Measurements from ENCODE around the gene ZBED3. TPM values are rescaled to one million over a fixed set of nuclear protein-coding genes. Genes with fewer than 3 reads are reported as not detected.
"Not testable (repeated sequence)": the region's sequence is repeated elsewhere in the genome, so short reads cannot be mapped to it uniquely, and the experiment has no call there.

ZBED3 gene
- total RNA-seq, 1 experiment from 2014 or later, result 1.9 TPM

DNA sequence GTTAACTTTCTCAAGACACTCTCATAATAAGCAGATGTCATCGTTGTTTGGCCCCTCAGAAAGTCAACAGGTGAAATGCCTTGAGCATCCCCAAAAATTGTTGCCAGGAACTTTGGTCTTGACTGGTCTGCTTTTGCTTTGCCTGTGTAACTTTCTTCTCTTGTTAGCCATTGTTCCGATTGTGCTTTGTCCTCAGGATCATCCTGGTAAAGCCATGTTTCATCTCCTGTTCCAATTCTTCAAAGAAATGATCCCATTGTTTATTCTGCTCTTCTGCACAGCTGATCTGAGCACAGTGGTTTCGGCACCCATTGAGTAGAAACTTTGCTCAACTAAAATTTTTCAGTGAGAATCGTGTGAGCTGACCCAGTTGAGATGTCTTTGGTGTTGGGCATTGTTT lies 8.1 kb upstream of the ZBED3 start:
- H3K36me3 ChIP-seq (replicated peaks; ENCODE audit: control insufficient read depth, insufficient read depth, low read length), result no peaks in the 10 kb centered on the region
- no peak overlapping the region for H3K4me3 ChIP-seq (ENCODE audit: insufficient read depth, low read depth, low read length)
- DNase-seq, result no peak
- no peaks in the 10 kb centered on the region for H3K27me3 ChIP-seq (ENCODE audit: control insufficient read depth, insufficient read depth, low read length)

DNA sequence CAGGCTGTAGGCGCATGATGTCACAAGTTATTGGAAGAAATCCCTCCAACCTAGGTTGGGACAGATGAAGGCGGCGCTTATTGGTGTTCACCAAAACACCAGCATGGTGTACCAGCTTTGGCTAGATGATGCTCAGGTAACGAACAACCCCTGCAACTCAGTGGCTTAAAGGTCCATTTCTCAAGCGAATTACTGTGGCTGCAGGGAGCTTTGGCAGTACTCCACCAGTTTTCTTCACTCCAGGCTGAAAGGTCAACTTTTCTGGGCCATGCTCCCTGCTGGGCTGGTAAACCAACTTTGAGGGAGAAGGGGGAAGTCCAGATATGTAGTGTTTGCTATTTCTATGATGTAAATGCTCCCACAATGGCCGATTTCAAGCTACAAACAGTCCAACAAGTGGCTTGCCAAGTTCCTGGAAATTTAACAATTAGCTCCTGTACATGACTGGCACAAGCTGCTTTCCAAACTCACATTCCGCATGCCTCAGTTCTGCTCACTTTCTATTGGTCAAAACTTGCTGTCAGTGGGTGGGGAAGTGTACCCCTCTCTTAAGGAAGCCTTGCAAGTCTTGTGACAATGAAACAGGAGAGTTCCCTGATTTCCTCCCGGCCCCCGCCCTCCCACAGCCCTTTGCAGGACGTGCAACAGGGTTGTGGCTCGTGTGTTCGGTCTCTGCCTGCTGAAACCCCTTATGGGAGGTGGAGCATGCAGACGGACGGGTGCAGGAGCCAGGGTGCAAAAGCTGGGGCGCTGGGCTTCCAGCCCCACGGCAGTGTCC lies 588 bp upstream of the ZBED3 start:
- H3K4me3 ChIP-seq (ENCODE audit: insufficient read depth, low read depth, low read length), result peak overlapping the region; percentile 75
- no peaks in the 10 kb centered on the region for H3K27me3 ChIP-seq (ENCODE audit: control insufficient read depth, insufficient read depth, low read length)
- H3K36me3 ChIP-seq (replicated peaks; ENCODE audit: control insufficient read depth, insufficient read depth, low read length), result no peaks in the 10 kb centered on the region
- peak; percentile 19 for DNase-seq

GRCh38 chr5:77086368-77086688 lies 757 bp downstream of the ZBED3 start:
- Histone ChIP-seq H3K27me3 (ENCODE audit: control insufficient read depth, insufficient read depth, low read length) (no peaks in the 10 kb centered on the region), H3K4me3 (ENCODE audit: insufficient read depth, low read depth, low read length) (peak overlapping the region; percentile 75), H3K36me3 (replicated peaks; ENCODE audit: control insufficient read depth, insufficient read depth, low read length) (no peaks in the 10 kb centered on the region)
- DNase-seq, result peak; percentile 81

GRCh38 chr5:77083088-77083487 lies 4.0 kb downstream of the ZBED3 start:
- DNase-seq, result no peak
- Histone ChIP-seq H3K4me3 (ENCODE audit: insufficient read depth, low read depth, low read length) (no peak overlapping the region), H3K27me3 (ENCODE audit: control insufficient read depth, insufficient read depth, low read length) (no peaks in the 10 kb centered on the region), H3K36me3 (replicated peaks; ENCODE audit: control insufficient read depth, insufficient read depth, low read length) (no peaks in the 10 kb centered on the region)

DNA sequence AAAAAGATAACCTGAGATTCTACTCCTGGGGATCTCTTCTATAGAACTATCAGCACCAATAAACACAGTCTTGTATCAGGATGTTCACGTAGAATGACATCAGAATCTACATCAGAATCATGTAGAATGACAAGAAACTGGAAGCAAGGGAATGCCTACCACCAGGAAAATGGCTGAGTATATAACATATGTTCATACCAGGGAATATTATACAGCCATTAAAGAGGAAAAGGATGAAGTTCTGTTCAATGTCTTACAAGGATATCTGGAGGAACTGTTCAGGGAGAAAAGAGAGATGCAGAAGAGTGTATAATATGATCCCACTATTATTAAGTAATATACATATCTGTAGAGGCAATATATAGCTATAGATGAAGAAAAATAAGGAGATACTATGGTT lies 4.8 kb downstream of the ZBED3 start:
- DNase-seq, result no peak
- Histone ChIP-seq H3K36me3 (replicated peaks; ENCODE audit: control insufficient read depth, insufficient read depth, low read length) (no peaks in the 10 kb centered on the region), H3K4me3 (ENCODE audit: insufficient read depth, low read depth, low read length) (no peak overlapping the region), H3K27me3 (ENCODE audit: control insufficient read depth, insufficient read depth, low read length) (no peaks in the 10 kb centered on the region)

DNA sequence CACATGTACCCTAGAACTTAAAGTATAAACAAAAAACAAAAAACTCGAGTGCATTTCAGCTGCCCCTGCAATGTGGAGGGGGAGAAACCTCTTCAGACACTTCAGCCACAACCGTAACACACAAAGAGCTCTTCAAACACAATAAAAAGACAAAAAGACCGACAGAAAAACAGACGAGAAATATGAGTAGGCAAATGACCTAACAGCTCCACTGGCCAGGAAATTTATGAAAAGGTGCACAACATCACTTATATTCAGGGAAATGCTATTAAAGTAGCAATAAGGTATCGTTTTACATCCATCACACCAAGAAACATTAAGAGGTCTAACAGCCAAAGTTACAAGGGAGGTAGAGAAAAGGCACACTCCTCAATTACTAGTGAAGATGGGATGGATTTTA lies 6.2 kb downstream of the ZBED3 start:
- Histone ChIP-seq H3K27me3 (ENCODE audit: control insufficient read depth, insufficient read depth, low read length) (peaks cover 2% of the 10 kb centered on the region; the same call in 1 of the 2 replicates), H3K4me3 (ENCODE audit: insufficient read depth, low read depth, low read length) (no peak overlapping the region), H3K36me3 (replicated peaks; ENCODE audit: control insufficient read depth, insufficient read depth, low read length) (no peaks in the 10 kb centered on the region)
- no peak for DNase-seq

- H3K27me3 ChIP-seq (ENCODE audit: control insufficient read depth, insufficient read depth, low read length); DNase-seq; H3K36me3 ChIP-seq (replicated peaks; ENCODE audit: control insufficient read depth, insufficient read depth, low read length); H3K4me3 ChIP-seq (ENCODE audit: insufficient read depth, low read depth, low read length): not testable (repeated sequence)
Observed at GRCh38 chr5:77080479-77080878, 6.6 kb downstream of the ZBED3 start.

- Histone ChIP-seq H3K36me3 (replicated peaks; ENCODE audit: control insufficient read depth, insufficient read depth, low read length) (no peaks in the 10 kb centered on the region), H3K4me3 (ENCODE audit: insufficient read depth, low read depth, low read length) (peak overlapping the region; percentile 46), H3K27me3 (ENCODE audit: control insufficient read depth, insufficient read depth, low read length) (peaks cover 2% of the 10 kb centered on the region; the same call in 1 of the 2 replicates)
- no peak for DNase-seq
Observed at GRCh38 chr5:77077829-77078176, 9.3 kb downstream of the ZBED3 start.

DNA sequence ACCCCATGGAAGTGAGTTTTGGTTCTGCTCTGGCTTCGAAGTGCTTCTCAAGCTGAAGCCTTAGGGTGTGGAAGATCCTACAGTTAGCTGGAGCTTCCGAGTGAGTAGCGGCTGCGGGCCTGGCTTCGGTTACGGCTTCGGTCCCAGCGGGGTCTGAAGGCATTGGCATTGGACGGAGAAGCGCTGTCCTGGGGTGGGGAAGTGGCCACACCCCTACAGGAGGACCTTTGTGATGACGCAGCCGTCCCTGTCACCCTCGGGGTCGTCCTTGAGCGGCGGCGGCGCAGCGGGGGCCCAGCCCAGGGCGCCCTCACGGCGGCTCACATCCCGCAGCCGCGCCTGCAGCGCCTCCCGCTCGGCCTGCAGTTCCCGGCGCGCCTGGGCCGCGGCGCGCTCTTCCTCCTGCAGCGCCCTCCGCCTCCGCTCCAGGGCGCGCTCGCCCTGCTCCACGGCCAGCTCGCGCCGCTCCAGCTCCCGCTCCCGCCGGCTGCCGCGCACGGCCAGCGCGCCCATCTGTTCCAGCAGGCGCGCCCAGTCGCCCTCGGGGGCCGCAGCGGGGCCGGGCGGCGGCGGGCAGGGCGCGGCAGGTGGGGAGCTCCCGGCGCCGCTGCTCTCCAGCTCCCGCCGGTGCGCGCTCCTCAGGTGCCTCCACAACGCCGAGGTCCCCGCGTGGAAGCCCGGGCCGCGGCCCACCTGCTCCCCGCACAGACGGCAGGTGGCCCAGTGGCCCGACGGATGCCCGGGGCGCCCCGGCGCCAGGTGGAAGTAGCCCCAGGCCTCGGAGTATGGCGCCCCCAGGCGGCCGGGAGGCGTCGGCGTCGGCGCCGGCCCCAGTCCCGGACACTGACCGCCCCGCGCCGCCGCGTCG lies 9.9 kb downstream of the ZBED3 start:
- H3K4me3 ChIP-seq (ENCODE audit: insufficient read depth, low read depth, low read length), result peak overlapping the region; percentile 46
- peak; percentile 95 for DNase-seq
- H3K36me3 ChIP-seq (replicated peaks; ENCODE audit: control insufficient read depth, insufficient read depth, low read length), result no peaks in the 10 kb centered on the region
- H3K27me3 ChIP-seq (ENCODE audit: control insufficient read depth, insufficient read depth, low read length), result peaks cover 2% of the 10 kb centered on the region; the same call in 1 of the 2 replicates

DNA sequence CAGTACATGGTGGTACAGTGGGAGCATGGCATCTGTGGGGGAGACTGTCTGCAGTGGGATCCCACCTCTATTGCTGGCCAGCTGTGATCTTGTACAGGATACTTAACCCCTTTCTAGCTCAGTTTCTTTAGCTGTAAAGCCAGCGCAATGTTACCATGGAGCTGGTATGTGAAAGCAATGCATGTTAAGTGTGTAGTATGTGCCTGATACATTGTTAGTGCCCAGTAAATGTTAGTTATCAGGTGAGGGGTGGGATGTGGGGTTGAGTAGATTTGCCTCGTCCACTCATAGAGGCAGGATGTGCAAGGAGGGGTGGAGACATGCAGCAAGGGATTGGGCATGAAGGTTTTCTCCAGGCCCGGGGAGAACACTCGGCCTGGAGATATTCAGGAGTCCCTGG lies 12.3 kb downstream of the ZBED3 start:
- Histone ChIP-seq H3K36me3 (replicated peaks; ENCODE audit: control insufficient read depth, insufficient read depth, low read length) (no peaks in the 10 kb centered on the region), H3K27me3 (ENCODE audit: control insufficient read depth, insufficient read depth, low read length) (peaks cover 2% of the 10 kb centered on the region; the same call in 1 of the 2 replicates), H3K4me3 (ENCODE audit: insufficient read depth, low read depth, low read length) (no peak overlapping the region)
- DNase-seq, result no peak

- no peak for DNase-seq
- Histone ChIP-seq H3K27me3 (ENCODE audit: control insufficient read depth, insufficient read depth, low read length) (peaks cover 2% of the 10 kb centered on the region; the same call in 1 of the 2 replicates), H3K36me3 (replicated peaks; ENCODE audit: control insufficient read depth, insufficient read depth, low read length) (no peaks in the 10 kb centered on the region), H3K4me3 (ENCODE audit: insufficient read depth, low read depth, low read length) (no peak overlapping the region)
Observed at GRCh38 chr5:77073667-77074066, 13.4 kb downstream of the ZBED3 start.

DNA sequence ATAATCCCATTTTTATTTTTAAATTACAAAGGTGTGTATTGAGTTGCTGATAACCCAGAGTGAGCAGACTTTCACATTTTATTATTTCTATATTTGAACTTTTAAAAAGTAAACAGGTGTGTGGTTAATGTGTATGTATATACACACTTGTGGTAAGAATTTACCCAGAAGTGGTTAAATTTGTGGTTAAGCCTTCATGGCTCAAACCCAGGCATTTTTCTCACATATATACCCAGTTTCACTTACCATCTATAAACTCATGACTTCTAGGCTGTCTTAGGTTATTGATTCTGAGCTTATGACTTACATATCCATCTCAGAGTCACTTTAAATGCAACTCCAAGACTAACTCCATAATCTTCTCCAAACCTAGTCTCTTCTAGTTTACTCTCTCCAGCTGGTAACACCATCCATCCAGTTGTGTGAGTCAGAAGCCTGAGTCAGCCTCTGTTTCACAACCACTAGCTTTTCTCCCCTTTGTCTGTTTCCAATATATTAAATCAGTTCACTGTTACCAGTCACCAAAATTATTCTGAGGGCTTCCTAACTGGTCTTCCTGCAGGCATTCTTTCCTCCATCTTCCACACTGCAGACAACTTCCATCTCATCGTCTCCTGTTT lies 20.2 kb downstream of the ZBED3 start:
- H3K36me3 ChIP-seq (replicated peaks; ENCODE audit: control insufficient read depth, insufficient read depth, low read length), result no peaks in the 10 kb centered on the region
- H3K27me3 ChIP-seq (ENCODE audit: control insufficient read depth, insufficient read depth, low read length), result no peaks in the 10 kb centered on the region
- no peak overlapping the region for H3K4me3 ChIP-seq (ENCODE audit: insufficient read depth, low read depth, low read length)
- DNase-seq, result no peak

DNA sequence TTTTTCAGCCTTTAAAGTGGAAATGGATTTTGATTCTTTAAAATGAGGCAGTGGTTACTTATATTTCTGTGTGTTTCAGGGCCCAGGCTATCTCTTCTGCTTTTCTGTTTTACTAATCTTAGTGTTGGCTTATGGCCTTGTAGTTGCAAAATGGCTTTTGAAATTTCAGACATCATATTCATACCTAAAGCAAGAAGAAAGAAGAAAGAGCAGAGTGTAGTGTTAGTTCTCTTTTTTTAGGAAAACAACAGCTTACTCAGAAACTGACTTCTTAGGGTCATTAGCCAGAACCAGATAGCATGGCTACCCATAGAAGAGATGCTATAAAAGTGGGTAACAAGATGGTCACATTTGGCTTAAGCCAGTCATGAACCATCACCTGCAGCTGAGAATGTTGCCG lies 20.9 kb downstream of the ZBED3 start:
- H3K4me3 ChIP-seq (ENCODE audit: insufficient read depth, low read depth, low read length), result no peak overlapping the region
- H3K27me3 ChIP-seq (ENCODE audit: control insufficient read depth, insufficient read depth, low read length), result no peaks in the 10 kb centered on the region
- DNase-seq, result no peak
- H3K36me3 ChIP-seq (replicated peaks; ENCODE audit: control insufficient read depth, insufficient read depth, low read length), result no peaks in the 10 kb centered on the region

DNA sequence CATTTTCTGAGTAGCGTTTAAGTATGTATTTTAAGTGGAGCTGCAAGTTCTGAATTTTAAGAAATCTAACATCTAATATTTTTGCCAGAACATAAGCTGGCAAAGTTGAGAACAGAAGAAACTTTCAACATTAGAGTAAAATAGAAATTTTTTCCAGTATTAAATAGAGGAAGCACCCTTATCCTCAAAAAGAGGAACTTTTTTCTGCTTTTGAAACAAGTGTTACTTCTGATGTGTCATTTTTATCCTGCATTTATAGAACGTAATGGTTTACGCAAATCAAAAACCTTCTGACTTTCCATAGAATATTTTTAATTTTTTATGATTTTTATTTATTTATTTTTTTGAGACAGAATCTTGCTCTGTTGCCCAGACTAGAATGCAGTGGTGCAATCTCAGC lies 21.8 kb downstream of the ZBED3 start:
- no peaks in the 10 kb centered on the region for H3K27me3 ChIP-seq (ENCODE audit: control insufficient read depth, insufficient read depth, low read length)
- H3K36me3 ChIP-seq (replicated peaks; ENCODE audit: control insufficient read depth, insufficient read depth, low read length), result no peaks in the 10 kb centered on the region
- DNase-seq, result no peak
- H3K4me3 ChIP-seq (ENCODE audit: insufficient read depth, low read depth, low read length), result no peak overlapping the region

- Histone ChIP-seq H3K27me3 (ENCODE audit: control insufficient read depth, insufficient read depth, low read length) (no peaks in the 10 kb centered on the region), H3K4me3 (ENCODE audit: insufficient read depth, low read depth, low read length) (no peak overlapping the region), H3K36me3 (replicated peaks; ENCODE audit: control insufficient read depth, insufficient read depth, low read length) (no peaks in the 10 kb centered on the region)
- DNase-seq, result no peak
Observed at GRCh38 chr5:77064040-77064439, 23.0 kb downstream of the ZBED3 start.
